Fibroblast of mammary gland (primary cell): ENCODE measurements around the gene CD86.

Experiments used
- DNase-seq: peaks from one replicate; pipeline ENCODE4 v3.0.0-alpha.2; 2010; ENCODE audit warnings: low read depth
- H3K4me3 ChIP-seq: 2 replicates; pipeline ENCODE4 v1.5.1; 2011; ENCODE audit warnings: low read depth, mild to moderate bottlenecking, low read length, moderate library complexity; ENCODE audit not compliant: control insufficient read depth
- CTCF ChIP-seq: conservative IDR thresholded peaks from 2 replicates; pipeline ENCODE4 v1.5.1; 2011; ENCODE audit warnings: low read depth, low read length, inconsistent platforms; ENCODE audit not compliant: control insufficient read depth, insufficient read depth

CD86 gene

GRCh38 chr3:122014741-122015140 is 40.4 kb upstream of the CD86 start:
- no peak overlapping the region for H3K4me3 ChIP-seq
- DNase-seq, result no peak

GRCh38 chr3:122019493-122019892 is 35.7 kb upstream of the CD86 start:
- no peak for DNase-seq
- no peak overlapping the region for H3K4me3 ChIP-seq
- no peak for TF ChIP-seq CTCF

More at GRCh38 chr3:122014741-122015140, 40.4 kb upstream of the CD86 start:
- TF ChIP-seq CTCF, result no peak

GRCh38 chr3:122021037-122021436 is 34.1 kb upstream of the CD86 start:
- TF ChIP-seq CTCF, result no peak
- DNase-seq, result no peak
- H3K4me3 ChIP-seq, result no peak overlapping the region

- no peak for DNase-seq
- H3K4me3 ChIP-seq, result no peak within 1 kb of the TSS
- no peak for TF ChIP-seq CTCF
Observed at GRCh38 chr3:122021811-122022401, 33.3 kb upstream of the CD86 start, which contains the start of gene ILDR1. Gene ILDR1 (minus strand): TSS chr3:122022247. CDS start chr3:122022077, 170 bp downstream.

GRCh38 chr3:122023335-122023910 is 31.7 kb upstream of the CD86 start:
- H3K4me3 ChIP-seq, result no peak overlapping the region
- TF ChIP-seq CTCF, result no peak
- DNase-seq, result no peak

GRCh38 chr3:122024800-122025199 is 30.4 kb upstream of the CD86 start:
- no peak for DNase-seq
- TF ChIP-seq CTCF, result no peak
- no peak overlapping the region for H3K4me3 ChIP-seq
